Pancreas (tissue), 10 donors: ENCODE data around the gene VSIG4. TPM values are rescaled to one million over a fixed set of nuclear protein-coding genes. Genes with fewer than 3 reads are reported as not detected.

Source experiments
- ATAC-seq, 4 donors: fragments of 200-7000 bp; cut with Tn5 transposase; one replicate each; pipeline versions ENCODE4 v1.8.0 to v1.9.1; 2020; ENCODE audit warnings: mild to moderate bottlenecking in 4 of 4, moderate library complexity in 4 of 4
- DNase-seq, 6 donors: peaks; one replicate each; pipeline ENCODE4 v3.0.0-alpha.2; 2020
- FAIRE-seq: peaks from 2 replicates; lab custom pipeline; 2012; peaks lifted over from hg19 to GRCh38; lab: Jason Lieb, UNC
- H3K27ac ChIP-seq, 4 donors: fragments of 200-600 bp; sonication (generic); 1 replicate in 3 of 4; 2 replicates in 1 of 4; pipeline versions ENCODE4 v1.5.0 to v1.8.0; 2020
- H3K27me3 ChIP-seq, 4 donors: fragments of 200-600 bp; one replicate each; pipeline ENCODE4 v1.8.0; 2021
- H3K36me3 ChIP-seq, 3 donors: fragments of 200-600 bp; sonication (generic) in 1 of 3; one replicate each; pipeline versions ENCODE4 v1.5.0 to v1.8.0; 2020 to 2021
- H3K4me1 ChIP-seq, 3 donors: fragments of 200-600 bp; one replicate each; pipeline ENCODE4 v1.8.0; 2021
- H3K4me3 ChIP-seq, 4 donors: fragments of 200-600 bp; sonication (generic) in 2 of 4; one replicate each; pipeline versions ENCODE4 v1.5.0 to v1.8.0; 2020 to 2021
- H3K9me3 ChIP-seq, 4 donors: fragments of 200-600 bp; one replicate each; pipeline ENCODE4 v1.8.0; 2021
- CTCF ChIP-seq, 4 donors: fragments of 200-600 bp; sonication (generic) in 3 of 4; IDR thresholded peaks; one replicate each; pipeline versions ENCODE4 v1.5.0 to v1.8.0; 2021; ENCODE audit warnings: antibody characterized with exemption in 4 of 4
- WGBS, 2 donors: extraction: QIAGEN DNeasy Blood & Tissue Kit; methylation state at CpG; one replicate each; pipeline ENCODE4 v1.1.7; 2013; 5-methylcytosine and 5-hydroxymethylcytosine counted together
- intact Hi-C, 3 donors: fragments of 100-400 bp; cut with DNase I; formaldehyde crosslinking; loops; one replicate each; pipeline versions ENCODE4 v1.11.1 to v1.14.2; 2022
- polyA plus RNA-seq, 2 donors: library from polyadenylated mRNA; stranded (reverse); fragments of 200-250 nt; gene quantifications; one replicate each; pipeline ENCODE4 v1.2.3, GENCODE V29; 2013
- total RNA-seq, 6 donors: library from RNA; stranded (reverse); fragmentation: NEBNext Ultra II Directional in 4 of 6; extraction: Animal tissue kit (Norgen Biotek cat#: 25700) in 4 of 6; gene quantifications; one replicate each; pipeline versions ENCODE4 v1.2.1 to v1.2.4, GENCODE V29; 2021 to 2023
- donor health status: healthy with polysubstance abuse.
- donor health status: DM: no; HTN: no; CAD: no; lungs with moderate emphysema.
- donor health status: DM: no; HTN: no; CAD: no.
- donor health status: control.
- donor health status: control.
- donor health status: Bipolar disorder and iron deficiency.
- donor health status: DM: yes; HTN: yes; CAD: no.
- donor health status: DM: no; HTN: no; CAD: no.
- donor health status: DM: no; HTN: no; CAD: no.
- donor health status: DM: yes; HTN: yes; CAD: no.

Gene VSIG4
- total and polyA plus RNA-seq, 8 donors: 1.4 to 42.6 (median 5.0) TPM

GRCh38 chrX:66024092-66024467, 15.8 kb downstream of the VSIG4 start:
- no peak for ATAC-seq

GRCh38 chrX:66023385-66024091, 16.3 kb downstream of the VSIG4 start:
- FAIRE-seq (no peak), ATAC-seq (no peak)
- intact Hi-C loops: no loop called here

More at GRCh38 chrX:66024092-66024467, 15.8 kb downstream of the VSIG4 start:
- Histone ChIP-seq H3K27me3 (peaks cover 0 to 4% (median 2%) of the 10 kb centered on the region in 4 donors), H3K4me3 (no peak overlapping the region), H3K9me3 (no peaks in the 10 kb centered on the region), H3K36me3 (no peaks in the 10 kb centered on the region), H3K4me1 (no peaks in the 10 kb centered on the region), H3K27ac (no peak overlapping the region)
- no peak for TF ChIP-seq CTCF (IDR thresholded peaks at IDR 0.05)
- 41 to 42% methylated on average over 1 of the region's 1 CpG for WGBS, 2 donors
- DNase-seq (no peak), FAIRE-seq (no peak)
- intact Hi-C loops: no loop called here

GRCh38 chrX:66022632-66023384, 17.1 kb downstream of the VSIG4 start:
- Histone ChIP-seq H3K9me3 (no peaks in the 10 kb centered on the region), H3K4me3 (no peak overlapping the region), H3K27me3 (peaks cover 0 to 4% (median 0%) of the 10 kb centered on the region in 4 donors), H3K4me1 (no peaks in the 10 kb centered on the region), H3K27ac (no peak overlapping the region), H3K36me3 (no peaks in the 10 kb centered on the region)
- DNase-seq (no peak), FAIRE-seq (no peak), ATAC-seq (no peak)
- intact Hi-C loops: no loop called here
- WGBS, 2 donors: 35 to 36% methylated on average over 5 of the region's 5 CpGs
- no peak for TF ChIP-seq CTCF (IDR thresholded peaks at IDR 0.05)

More at GRCh38 chrX:66023385-66024091, 16.3 kb downstream of the VSIG4 start:
- peaks cover 0 to 4% (median 0%) of the 10 kb centered on the region in 4 donors for H3K27me3 ChIP-seq
- no peaks in the 10 kb centered on the region for H3K4me1 ChIP-seq
- no peak for DNase-seq
- H3K9me3 ChIP-seq: no peaks in the 10 kb centered on the region
- H3K4me3 ChIP-seq: no peak overlapping the region
- H3K27ac ChIP-seq: no peak overlapping the region
- H3K36me3 ChIP-seq: no peaks in the 10 kb centered on the region
- WGBS, 2 donors: 76 to 84% methylated on average over 5 of the region's 5 CpGs
- no peak for TF ChIP-seq CTCF (IDR thresholded peaks at IDR 0.05)

GRCh38 chrX:66021765-66022631, 17.9 kb downstream of the VSIG4 start:
- 67 to 75% methylated on average over 9 of the region's 9 CpGs for WGBS, 2 donors
- no peak for FAIRE-seq
- Histone ChIP-seq H3K27ac (no peak overlapping the region), H3K9me3 (no peaks in the 10 kb centered on the region), H3K36me3 (no peaks in the 10 kb centered on the region), H3K4me1 (no peaks in the 10 kb centered on the region), H3K4me3 (no peak overlapping the region), H3K27me3 (peaks cover 0 to 4% (median 0%) of the 10 kb centered on the region in 4 donors)
- TF ChIP-seq CTCF (IDR thresholded peaks at IDR 0.05): no peak
- no peak for ATAC-seq
- peak in 1 of 6 donors; percentile 21 for DNase-seq
- intact Hi-C loops: no loop called here
